ENCODE data around the gene EIF2S3.
"Not testable (repeated sequence)": the region's sequence is repeated elsewhere in the genome, so short reads cannot be mapped to it uniquely, and the experiment has no call there.

Gene EIF2S3

GRCh38 chrX:24049643-24050042, 5.1 kb upstream of the EIF2S3 start:
- not testable (repeated sequence) for DNase-seq

GRCh38 chrX:24050522-24051318, 4.0 kb upstream of the EIF2S3 start:
- DNase-seq, result peak in 1 of 58 donors; percentile 0

DNA sequence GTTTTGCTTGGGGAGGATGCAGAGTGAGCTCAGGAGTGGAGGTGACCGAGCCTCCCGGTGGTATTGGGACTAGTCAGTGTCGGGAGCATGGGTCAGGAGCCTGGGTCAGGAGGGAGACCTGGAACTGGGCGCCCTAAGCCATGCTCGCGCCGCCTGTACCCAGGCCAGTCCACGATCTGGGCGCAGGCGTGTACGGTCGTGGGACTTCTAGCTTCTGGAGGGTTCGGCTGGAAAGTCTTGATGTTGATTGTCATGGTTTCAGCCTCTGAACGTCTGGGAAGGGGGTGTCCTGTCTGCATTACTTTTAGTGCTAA, 244 bp downstream of the EIF2S3 start:
- no peak for DNase-seq

- no peak for DNase-seq
Observed at GRCh38 chrX:24063488-24063887, 8.7 kb downstream of the EIF2S3 start.

- no peak for DNase-seq
Observed at GRCh38 chrX:24069877-24070276, 15.1 kb downstream of the EIF2S3 start.

- DNase-seq, result no peak
Observed at GRCh38 chrX:24079411-24079810, 24.7 kb downstream of the EIF2S3 start.

DNA sequence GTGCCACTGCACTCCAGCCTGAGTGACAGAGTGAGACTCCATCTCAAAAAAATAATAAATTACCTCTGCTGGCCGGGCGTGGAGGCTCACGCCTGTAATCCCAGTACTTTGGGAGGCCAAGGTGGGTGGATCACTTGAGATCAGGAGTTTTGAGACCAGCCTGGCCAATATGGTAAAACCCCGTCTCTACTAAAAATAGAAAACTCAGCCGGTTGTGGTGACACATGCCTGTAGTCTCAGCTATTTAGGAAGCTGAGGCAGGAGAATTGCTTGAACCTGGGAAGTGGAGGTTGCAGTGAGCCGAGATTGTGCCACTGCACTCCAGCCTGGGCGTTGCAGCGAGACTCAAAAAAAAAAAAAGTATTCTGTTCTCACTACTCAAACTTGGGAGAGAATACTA, 25.5 kb downstream of the EIF2S3 start:
- not testable (repeated sequence) for DNase-seq

DNA sequence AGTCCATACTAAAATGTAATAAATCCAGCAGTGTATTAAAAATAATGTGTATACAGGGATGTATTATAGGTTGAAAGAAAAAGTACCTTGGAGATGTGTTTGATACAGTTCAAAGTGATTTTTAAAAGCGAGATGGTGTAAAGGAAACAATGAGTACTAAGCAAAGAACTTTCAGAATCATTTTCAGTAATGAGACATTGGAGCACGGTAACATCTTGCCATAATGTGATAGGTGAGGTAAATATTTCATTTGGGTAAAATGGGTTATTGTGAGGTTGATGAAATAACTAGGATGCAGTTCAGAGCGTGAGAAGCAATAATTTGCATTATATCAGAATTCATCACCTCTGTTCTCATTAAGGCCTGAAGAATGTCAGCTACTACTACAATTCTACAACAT, 25.9 kb downstream of the EIF2S3 start:
- no peak for DNase-seq

- DNase-seq, result peak in 29 of 58 donors; percentile 0 to 22 (median 3)
Observed at GRCh38 chrX:24081661-24082154, 27.0 kb downstream of the EIF2S3 start.

DNA sequence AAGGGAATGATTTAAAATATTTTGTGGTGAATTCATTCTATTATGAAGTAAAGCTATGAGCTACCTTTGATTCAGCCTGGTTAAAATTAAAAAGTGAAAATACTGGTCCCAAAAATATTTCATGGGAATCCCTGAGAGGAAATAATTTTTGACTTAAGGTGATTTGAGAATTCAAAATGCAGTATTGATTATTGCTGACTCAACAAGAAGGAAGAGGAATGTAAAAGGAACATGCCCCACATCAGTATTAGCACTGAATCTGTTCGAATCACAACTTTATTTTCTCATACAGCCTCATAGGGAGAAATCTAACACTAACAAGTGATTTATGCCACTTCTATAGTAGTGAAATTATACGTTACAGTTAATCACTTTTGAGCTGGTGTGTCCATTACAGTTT, 27.7 kb downstream of the EIF2S3 start:
- no peak for DNase-seq

DNA sequence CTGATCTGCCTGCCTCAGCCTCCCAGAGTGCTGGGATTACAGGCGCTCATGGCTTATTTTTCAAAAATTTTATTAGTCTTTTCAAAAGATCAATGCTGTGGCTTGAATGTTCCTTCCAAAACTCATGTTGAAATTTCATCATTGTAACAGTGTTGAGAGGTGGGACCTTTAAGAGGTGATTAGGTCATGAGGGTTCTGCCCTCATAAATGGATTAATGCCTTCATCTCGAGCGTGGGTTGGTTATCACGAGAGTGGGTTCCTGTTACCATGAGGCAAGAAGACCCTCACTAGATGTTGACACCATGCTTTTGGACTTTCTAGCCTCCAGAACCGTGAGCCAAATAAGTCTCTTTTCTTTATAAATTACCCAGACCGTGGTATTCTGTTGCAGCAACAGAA, 30.3 kb downstream of the EIF2S3 start:
- DNase-seq, result no peak

GRCh38 chrX:24090300-24091200, 35.8 kb downstream of the EIF2S3 start:
- no peak for DNase-seq

GRCh38 chrX:24093746-24094145, 39.0 kb downstream of the EIF2S3 start:
- DNase-seq, result no peak

DNA sequence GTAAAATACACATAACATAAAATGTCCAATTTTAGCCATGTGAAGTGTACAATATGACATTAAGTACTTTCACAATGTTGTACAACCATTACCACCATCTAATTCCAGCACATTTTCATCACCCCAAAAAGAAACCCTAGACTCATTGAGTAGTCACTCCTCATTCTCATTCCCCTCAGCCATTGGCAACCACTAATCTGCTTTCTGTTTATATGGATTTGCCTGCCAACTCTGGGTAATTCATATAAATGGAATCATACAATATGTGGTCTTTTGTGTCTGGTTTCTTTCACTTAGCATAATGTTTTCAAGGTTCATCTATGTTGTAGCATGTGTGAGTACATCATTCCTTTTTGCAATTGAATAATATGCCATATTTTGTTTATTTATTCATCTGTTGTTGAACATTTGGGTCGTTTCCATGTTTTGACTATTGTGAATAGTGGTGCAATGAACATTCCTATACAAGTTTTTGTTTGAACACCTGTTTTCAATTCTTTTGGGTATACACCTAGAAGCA, 43.0 kb downstream of the EIF2S3 start:
- no peak for DNase-seq

- DNase-seq, result no peak
Observed at GRCh38 chrX:24098932-24099331, 44.2 kb downstream of the EIF2S3 start.

DNA sequence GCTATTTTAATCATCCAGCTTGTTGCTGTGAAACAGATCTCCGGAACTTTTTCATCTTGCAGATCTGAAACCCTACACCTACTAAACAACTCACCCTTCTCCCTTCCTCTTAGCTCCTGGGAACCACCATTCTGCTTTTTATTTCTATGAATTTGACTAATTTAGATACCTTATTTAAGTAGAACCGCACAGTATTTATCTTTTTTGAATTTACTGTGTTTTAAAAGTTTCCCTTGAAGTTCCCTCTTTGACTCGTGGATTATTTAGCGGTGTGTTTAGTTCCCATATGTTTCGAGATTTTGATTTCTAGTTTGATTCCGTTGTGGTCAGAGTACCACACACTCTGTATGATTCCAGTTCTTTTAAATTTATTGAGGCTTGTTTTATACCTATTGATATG, 44.6 kb downstream of the EIF2S3 start:
- DNase-seq, result no peak

DNA sequence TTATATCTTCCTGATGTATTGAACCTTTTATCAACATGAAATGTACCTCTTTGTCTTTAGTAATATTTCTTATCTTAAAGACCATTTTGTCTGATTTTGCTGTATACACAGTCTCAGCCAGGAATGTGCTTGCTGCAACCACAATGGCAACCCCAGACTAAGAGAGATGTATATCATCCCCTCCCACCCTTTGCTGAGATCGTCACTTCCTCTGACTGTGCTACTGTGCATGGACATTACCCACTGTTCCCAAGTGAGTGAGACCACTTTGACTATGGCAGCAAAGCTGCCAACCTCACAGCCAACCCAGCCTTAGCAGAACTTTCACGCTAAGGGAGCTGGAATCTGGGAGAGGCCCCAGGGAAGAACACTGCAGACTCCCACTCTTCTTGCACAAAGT, 46.0 kb downstream of the EIF2S3 start:
- no peak for DNase-seq

DNA sequence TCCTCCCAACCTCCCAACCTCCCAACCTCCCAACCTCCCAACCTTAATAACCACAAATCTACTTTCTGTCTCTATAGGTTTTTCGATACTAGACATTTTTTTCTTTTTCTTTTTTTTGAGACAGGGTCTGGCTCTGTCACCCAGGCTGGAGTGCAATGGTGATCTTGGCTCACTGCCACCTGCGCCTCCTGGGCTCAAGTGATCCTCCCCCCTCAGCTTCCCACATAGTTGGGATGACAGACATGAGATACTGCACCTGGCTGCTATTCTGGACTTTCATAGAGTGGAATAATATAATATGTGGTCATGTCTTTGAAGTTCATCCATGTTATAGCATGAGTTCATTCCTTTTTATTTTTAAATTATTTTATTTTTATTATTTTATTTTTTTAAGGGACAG, 55.3 kb downstream of the EIF2S3 start:
- no peak for DNase-seq

GRCh38 chrX:24113181-24113580, 58.4 kb downstream of the EIF2S3 start:
- DNase-seq, result no peak

- DNase-seq, result peak in 45 of 58 donors; percentile 0 to 51 (median 7)
Observed at GRCh38 chrX:24117258-24117657, 62.5 kb downstream of the EIF2S3 start.

DNA sequence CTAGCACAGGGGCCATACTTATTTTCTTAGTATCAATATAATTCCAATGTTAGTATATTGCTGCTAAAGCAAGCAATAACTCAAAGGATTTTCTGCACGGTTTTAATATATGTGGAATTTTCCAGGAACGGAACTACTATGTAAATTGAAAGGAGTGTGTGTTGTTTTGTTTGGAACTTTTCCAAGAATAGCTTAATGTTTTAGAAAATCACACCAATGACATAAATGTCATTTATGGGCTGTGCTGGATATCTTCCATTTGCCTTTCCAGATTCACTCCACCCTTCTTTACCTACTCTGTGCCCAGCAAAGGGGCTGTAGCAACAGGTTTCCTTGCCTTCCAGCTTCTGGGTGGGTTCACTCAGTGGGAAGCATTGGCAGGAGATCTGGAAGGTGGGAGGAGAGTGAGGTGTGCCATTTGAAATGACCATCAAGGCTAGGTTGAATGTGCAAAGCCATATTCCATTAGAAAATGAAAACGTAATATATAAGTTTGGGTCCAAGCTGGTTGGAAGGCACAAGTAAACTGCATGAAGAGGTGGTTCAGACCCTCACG, 69.6 kb downstream of the EIF2S3 start:
- DNase-seq, result no peak
